Stimulated activated CD8-positive, alpha-beta memory T cell treated with anti-CD3 and anti-CD28 coated beads, Interleukin-4, amount 100 ng/mL, for 48 hours (primary cell): ENCODE data around the gene LSAMP.
"Not testable (repeated sequence)": the region's sequence is repeated elsewhere in the genome, so short reads cannot be mapped to it uniquely, and the experiment has no call there.

Experiments
- DNase-seq: peaks from one replicate; pipeline ENCODE4 v3.0.0-alpha.2; 2020

LSAMP gene

DNA sequence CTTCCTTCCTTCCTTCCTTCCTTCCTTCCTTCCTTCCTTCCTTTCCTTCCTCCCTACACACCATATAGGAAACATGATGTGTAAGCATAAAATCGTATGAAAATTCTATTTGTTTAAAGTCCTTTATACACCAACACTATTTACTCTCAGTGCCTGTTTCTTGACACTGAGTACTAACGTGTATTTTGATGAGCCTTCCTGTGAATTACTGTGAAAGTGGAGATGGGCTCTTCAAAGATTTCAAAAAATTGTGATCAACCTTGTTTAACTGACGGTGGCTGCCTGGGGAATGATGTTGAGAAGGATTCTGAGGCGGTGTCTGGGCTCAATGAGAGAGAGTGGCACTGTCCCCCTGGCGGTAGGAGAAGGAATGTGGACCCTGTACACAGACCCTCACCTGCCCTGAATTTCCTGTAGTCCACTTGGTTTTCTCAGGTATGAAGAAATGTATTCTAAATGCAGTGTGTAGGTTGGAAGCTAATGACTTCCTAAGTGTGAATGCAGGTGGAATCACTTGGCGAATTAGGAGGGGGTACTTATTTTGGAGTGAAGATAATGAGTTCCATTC, 584.0 kb downstream of the LSAMP start:
- DNase-seq: no peak

DNA sequence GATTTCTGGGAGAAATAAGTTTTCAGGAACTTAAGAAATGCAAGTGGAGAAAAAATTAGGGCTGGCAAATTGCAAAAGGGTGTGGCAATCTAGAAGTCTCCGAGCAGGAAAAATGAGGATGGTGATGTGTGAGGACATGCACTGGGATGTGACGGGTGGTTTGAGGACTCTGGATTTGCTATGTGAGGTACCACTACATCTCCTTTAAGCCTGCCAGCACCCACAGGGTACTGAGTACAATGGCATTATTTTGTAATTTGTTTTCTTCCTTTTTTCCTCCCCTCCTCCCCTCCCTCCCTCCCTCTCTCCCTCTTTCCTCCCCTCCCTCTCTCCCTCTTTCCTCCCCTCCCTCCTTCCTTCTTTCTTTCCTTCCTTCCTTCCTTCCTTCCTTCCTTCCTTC, 584.5 kb downstream of the LSAMP start:
- DNase-seq: no peak

- no peak for DNase-seq
Measured at GRCh38 chr3:115859002-115859807, 586.1 kb downstream of the LSAMP start.

GRCh38 chr3:115857518-115858136, 587.7 kb downstream of the LSAMP start:
- no peak for DNase-seq

DNA sequence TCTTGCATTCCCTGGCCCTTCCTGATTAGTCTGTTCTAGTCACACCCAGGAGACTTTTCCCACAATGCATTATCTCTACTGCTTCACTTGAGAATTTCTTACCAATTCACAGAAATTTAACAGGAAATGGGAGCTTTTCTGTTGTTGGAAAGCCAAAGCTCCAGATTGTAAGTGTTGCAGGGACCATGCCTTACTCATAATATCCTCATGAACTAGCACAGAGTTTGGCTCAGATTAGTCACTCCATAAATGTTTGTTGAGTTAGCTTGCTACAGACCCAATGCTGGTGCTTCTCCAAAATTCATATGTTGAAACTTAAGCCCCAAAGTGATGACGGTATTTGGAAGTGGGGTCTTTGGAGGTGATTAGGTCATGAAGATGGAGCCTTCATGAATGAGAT, 589.4 kb downstream of the LSAMP start:
- no peak for DNase-seq

DNA sequence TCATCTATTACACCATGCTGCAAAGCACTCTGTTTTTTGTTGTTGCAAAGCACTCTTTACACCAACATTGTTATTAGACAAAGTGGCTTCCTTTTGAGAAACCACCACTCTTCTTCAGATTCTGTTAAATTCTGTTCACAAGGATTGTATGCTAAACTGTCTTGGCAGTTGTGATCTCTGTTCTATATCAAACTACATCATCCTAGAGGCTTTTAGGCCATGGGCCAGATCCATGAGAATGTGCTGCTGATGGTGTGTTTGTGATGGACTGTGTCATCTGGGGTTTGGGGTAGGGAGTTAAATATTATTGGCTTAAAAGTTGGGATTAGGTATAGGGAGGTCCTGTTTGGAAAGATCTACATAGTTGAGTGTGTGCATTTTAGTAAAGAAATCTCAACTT, 592.2 kb downstream of the LSAMP start:
- DNase-seq: no peak

DNA sequence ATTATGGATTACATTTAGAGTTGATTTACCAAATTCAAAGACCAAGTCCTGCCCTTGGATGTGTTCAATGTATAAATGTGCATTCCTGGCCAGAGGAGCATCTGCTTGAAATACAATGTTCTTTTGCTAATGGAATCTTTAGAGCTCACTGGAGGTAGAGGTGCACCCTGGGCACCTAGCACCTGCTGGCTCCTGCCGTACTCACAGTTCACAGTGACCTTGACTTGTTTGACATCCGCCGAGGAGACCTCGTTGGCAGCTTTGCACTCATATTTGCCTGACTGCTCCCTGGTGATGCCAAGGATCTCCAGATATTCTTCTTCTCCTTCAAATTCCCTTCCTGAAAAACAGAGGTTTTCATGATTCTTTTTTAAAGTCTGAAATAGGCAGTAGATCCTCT, 593.0 kb downstream of the LSAMP start:
- DNase-seq: no peak

- no peak for DNase-seq
Measured at GRCh38 chr3:115851571-115851970, 593.7 kb downstream of the LSAMP start.

DNA sequence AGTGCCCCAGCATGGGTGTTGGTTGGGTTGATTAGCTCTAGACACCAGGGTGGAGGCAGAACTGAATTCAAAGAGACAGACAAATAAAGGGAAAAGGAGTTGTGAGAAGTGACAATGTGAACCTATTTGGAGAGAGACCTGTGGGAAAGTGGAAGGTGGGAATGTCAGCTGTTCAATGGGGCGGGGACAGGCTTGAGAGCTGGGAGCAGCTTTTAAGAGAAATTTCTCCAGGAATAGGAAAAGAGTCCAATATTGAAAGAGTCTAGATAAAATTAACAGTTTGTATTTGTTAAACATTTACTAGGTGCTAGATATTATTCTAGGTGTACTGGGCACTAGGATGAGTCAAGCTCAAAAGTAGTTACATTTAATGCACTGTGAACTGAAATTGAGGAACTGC, 596.6 kb downstream of the LSAMP start:
- no peak for DNase-seq

GRCh38 chr3:115845986-115846385, 599.3 kb downstream of the LSAMP start:
- DNase-seq: no peak

DNA sequence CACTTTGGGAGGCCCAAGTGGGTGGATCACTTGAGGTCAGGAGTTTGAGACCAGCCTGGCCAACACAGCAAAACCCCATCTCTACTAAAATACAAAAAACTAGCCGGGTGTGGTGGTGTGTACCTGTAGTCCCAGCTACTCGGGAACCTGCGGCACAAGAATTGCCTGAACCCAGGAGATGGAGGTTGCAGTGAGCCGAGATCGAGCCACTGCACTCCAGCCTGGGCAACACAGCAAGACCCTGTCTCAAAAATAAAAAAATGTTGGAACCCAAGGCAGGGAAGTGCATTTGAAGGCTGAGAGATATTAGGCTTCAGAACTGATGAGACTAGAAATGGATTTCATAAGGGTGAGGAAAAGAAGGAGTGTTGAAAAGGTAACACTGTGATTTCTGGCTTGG, 600.6 kb downstream of the LSAMP start:
- not testable (repeated sequence) for DNase-seq

DNA sequence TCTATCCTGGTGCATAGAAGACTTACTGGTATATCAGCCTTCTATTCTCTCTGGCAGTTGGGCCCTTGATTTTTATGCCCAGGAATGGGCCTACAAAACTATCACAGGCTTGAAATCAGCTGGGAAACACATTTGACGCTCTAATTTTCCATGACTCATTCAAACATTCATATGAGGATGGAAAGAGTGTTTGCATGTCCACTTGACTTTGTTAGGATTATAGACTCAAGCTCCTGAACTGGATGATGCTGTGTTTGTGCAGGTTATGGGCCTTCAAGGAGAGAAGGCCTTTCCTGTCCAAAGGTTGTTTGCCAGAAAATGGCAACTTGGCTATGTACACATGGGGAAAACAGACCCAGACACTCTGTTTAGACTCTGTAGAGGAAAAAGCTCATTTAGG, 602.1 kb downstream of the LSAMP start:
- DNase-seq: no peak

DNA sequence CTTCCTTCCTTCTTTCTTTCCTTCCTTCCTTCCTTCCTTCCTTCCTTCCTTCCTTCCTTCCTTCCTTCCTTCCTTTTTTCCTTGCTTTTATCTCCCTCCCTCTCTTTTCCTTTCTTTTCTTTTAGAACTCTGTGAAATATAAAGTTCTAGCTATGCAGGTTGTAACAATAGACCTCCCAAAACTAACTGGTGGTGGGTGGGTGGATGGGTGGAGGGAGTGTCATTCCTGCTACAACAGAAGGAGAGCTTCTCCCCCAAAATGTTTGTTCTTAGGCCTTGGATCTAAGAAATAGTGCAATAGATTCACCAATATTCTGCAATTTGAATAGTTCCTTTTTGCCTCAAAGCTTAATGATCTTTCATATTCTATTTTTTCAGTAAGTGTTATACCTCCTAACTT, 606.0 kb downstream of the LSAMP start:
- no peak for DNase-seq

GRCh38 chr3:115838786-115839185, 606.5 kb downstream of the LSAMP start:
- no peak for DNase-seq

DNA sequence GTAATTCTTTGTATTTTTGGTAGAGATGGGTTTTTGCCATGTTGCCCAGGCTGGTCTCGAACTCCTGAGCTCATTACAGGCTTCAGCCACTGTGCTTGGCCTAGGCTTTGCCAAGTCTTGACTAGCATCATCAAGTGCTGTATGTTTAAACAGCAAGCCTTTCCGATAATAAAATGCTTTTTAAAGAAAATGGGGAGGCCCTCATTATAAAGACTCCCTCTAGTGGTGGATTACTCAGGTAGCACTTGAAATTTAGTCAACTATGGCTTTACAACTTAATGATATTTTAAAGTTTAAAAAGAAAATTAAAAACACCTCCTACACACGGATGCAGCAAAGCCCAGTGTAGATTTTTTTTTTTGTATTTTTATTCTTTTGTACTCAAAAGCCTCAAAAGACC, 608.3 kb downstream of the LSAMP start:
- DNase-seq: no peak

GRCh38 chr3:115835946-115836345, 609.3 kb downstream of the LSAMP start:
- no peak for DNase-seq

- DNase-seq: no peak
Measured at GRCh38 chr3:115834068-115834467, 611.2 kb downstream of the LSAMP start.

- DNase-seq: no peak
Measured at GRCh38 chr3:115833074-115833473, 612.2 kb downstream of the LSAMP start.

- no peak for DNase-seq
Measured at GRCh38 chr3:115832265-115832664, 613.0 kb downstream of the LSAMP start.

DNA sequence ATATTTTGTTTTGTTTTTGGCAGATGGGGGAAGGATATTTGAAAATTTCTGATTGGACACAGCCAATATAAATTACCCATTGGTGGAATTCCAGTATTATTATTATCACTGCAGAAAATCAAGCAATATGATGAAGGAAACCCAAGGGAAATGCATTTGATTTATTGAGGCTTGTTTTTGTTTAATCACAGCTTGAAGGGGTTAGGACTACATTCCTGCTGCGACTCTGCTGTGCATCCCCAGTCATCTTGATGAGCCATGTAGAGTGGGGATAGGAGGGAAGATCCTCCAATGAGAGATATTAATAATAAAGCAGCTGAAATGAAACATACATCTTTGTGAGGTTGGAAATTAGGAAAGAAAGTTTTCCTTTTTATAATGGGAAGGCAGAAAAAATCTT, 613.4 kb downstream of the LSAMP start:
- no peak for DNase-seq

DNA sequence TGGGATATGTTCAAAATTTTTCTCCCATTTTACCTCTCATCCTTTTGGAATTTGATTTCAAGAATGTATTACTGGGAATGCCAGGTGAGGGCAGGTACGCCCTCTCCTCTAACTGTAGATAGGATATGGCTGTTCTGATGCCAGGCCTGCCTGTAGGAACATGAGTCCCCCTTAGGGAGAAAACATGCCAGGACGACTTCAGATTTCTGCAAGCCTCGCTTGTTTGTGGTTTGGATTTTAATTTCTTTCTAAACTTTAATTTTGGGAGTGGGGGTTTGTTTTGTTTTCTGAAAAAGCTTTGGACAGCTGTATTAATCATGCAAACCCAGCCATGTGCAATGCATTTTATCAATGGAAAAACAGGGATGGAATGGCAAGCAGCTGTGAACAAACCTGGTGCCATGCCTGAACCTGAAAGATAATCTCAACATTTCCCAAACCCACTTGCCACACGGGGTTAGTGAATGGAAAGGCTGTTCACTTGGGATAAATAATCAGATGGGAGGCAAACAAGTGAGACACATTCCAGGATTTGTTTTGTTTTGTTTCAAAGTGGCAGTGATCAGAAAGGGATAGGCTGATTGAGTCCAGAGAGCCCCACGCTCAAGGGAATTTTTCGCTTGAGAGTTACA, 614.4 kb downstream of the LSAMP start:
- DNase-seq: no peak

DNA sequence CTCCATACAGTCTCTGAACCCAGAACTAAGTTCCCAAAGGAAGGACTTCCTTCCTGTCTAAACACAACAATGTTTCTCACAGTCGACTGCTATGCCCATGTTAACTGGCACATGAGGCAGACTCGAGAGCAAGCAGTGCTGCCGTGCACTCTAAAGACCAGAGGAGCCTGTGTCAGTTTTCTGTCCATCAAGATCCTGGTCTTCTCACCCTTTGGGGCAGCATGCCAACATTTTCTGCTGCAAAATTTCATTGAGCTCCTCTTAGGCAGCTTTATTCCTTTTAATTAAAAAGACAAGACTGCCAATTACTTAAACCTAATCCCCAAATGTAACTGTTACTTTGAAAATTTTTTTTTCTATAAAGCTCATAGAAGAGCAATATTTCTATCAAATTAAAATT, 616.9 kb downstream of the LSAMP start:
- DNase-seq: no peak

DNA sequence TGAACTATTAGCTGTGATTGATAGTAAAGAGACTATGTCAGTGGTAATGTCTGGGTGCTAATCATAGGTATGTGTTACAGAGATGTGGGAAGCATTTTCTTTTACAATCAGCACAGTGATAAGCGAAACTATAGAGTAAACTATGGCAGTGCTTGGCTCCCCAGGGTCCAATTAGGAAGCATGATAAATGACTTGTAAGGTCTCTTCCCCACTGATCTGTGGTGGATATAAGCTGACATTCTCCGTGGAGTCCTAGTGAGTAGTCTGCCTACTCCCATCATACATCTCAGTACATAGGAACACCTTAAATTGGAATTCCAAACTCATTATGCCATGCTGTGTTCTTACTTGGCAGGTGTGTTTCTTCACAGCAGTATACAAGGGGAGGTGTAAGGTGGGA, 617.8 kb downstream of the LSAMP start:
- no peak for DNase-seq

- DNase-seq: no peak
Measured at GRCh38 chr3:115825046-115825445, 620.2 kb downstream of the LSAMP start.
